ENCODE measurements around the gene PRKCE. TPM values are rescaled to one million over a fixed set of nuclear protein-coding genes. Genes with fewer than 3 reads are reported as not detected.

PRKCE gene
- total RNA-seq, 1 experiment from 2014 or later: 21.7 TPM

DNA sequence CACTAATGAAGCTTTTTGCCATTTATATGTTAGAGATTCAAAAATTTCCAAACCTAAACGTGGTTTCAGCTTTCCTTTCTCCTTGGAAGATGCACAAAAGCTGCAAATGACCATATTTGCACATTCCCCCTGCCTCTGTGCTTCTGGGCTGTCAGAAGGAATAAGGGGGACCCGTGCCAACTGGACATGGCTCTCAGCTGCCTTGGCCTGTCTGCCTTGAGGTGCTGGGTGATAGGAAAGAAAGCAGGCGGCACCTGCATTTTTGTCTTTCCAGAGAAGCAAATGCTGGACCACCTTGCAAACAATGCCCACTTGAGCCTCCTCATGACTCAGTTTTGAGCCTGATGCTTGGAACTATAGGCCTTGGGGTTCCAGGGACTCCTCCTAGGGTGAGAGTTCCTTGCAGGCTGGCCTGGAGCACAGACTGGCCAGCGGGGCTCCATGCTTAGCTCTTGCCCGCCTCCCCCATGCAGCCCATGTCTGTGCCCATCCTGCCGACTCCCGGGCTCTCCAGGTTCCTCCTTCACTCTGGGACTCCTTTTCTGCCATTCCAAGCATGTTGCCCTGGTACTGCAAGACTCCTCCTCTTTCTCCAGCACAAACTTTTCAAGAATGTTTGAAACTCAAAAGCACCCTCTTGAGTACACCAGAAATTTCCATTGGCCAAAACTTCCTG, 536.7 kb downstream of the PRKCE start:
- no peaks in the 10 kb centered on the region for H3K4me1 ChIP-seq (replicated peaks; ENCODE audit: insufficient read depth)
- H3F3A ChIP-seq (ENCODE audit: insufficient read depth, low read depth): no peaks in the 10 kb centered on the region
- intact Hi-C loops (cut with micrococcal nuclease; ENCODE audit: unreplicated experiment): no loop called here
- POLR2A ChIA-PET (ENCODE audit: unreplicated experiment): no interaction called here
- H3K79me2 ChIP-seq (ENCODE audit: low read depth): no peaks in the 10 kb centered on the region
- H3K9me3 ChIP-seq (ENCODE audit: insufficient read depth, low read depth): no peaks in the 10 kb centered on the region
- H3K9me2 ChIP-seq (ENCODE audit: insufficient read depth): no peaks in the 10 kb centered on the region
- CTCF ChIA-PET: interaction anchor here (0.6 kb wide), 2 partner anchors 28 to 260 kb away, joined by 3 read pairs; no protein-coding TSS in a partner anchor
- BruUV-seq (replicated peaks): no TSS peak
- TF ChIP-seq, protein P1, sequence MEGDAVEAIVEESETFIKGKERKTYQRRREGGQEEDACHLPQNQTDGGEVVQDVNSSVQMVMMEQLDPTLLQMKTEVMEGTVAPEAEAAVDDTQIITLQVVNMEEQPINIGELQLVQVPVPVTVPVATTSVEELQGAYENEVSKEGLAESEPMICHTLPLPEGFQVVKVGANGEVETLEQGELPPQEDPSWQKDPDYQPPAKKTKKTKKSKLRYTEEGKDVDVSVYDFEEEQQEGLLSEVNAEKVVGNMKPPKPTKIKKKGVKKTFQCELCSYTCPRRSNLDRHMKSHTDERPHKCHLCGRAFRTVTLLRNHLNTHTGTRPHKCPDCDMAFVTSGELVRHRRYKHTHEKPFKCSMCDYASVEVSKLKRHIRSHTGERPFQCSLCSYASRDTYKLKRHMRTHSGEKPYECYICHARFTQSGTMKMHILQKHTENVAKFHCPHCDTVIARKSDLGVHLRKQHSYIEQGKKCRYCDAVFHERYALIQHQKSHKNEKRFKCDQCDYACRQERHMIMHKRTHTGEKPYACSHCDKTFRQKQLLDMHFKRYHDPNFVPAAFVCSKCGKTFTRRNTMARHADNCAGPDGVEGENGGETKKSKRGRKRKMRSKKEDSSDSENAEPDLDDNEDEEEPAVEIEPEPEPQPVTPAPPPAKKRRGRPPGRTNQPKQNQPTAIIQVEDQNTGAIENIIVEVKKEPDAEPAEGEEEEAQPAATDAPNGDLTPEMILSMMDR (conservative IDR thresholded peaks at IDR 0.05): no peak
- TF ChIP-seq EZH2 (IDR thresholded peaks at IDR 0.05; ENCODE audit: low read depth): no peak
- H3K36me3 ChIP-seq (ENCODE audit: low read depth): no peaks in the 10 kb centered on the region
- H4K20me1 ChIP-seq (ENCODE audit: insufficient read depth): no peaks in the 10 kb centered on the region
- no peak for DNase-seq
- no peak overlapping the region for H3K4me3 ChIP-seq
- H2AFZ ChIP-seq: no peak overlapping the region
- no peak overlapping the region for H3K27ac ChIP-seq
- no peaks in the 10 kb centered on the region for H3K27me3 ChIP-seq (ENCODE audit: insufficient read depth, low read depth)
- H3K4me2 ChIP-seq: no peak overlapping the region

DNA sequence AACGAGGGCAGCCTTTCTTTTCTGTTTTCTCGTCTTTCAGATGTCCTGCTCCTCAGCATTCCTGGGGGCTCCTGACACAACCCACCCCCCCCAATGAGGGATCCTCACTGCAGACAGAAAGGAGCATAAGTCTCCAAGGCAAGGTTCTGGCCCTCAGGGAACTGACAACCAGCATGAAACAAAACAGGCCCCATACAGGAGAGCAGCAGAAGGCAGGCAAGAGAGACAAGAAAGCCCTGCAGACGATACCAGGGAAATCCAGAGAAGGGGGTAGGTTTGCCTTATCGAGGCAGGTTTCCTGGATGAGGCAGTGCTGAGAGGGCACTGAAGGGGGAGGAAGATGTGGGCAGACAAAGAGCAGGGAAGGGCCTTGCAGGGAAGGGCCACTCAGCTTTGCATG, 541.9 kb downstream of the PRKCE start:
- CTCF ChIA-PET: no interaction called here

DNA sequence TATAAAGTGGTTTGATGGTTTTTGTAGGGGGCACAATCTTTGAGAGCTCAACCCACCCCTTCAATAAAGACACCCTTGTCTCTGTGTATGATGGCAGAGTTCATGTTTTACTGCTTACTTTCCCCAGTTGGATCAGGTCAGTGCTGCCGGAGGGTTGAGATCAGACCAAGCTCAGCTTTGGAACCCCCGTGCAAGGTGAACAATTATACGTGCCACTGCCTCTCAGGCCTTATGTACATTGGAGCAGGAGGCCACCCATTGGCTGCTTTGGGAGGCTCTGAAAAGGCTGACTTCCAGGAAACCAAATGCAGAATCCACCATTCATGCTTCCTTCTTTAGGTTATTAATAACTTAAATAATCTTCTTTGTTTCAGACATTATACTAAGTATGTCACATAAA, 542.4 kb downstream of the PRKCE start:
- POLR2A ChIA-PET (ENCODE audit: unreplicated experiment): interaction anchor here (0.6 kb wide), 1 partner anchor 716 kb away, joined by 4 read pairs; no protein-coding TSS in a partner anchor

More for the DNA sequence above, 541.9 kb downstream of the PRKCE start:
- TF ChIP-seq, protein P1 (conservative IDR thresholded peaks at IDR 0.05): no peak
- TF ChIP-seq EZH2 (IDR thresholded peaks at IDR 0.05; ENCODE audit: low read depth): no peak
- Histone ChIP-seq H3K27ac (no peak overlapping the region), H3K4me1 (replicated peaks; ENCODE audit: insufficient read depth) (no peaks in the 10 kb centered on the region), H3K4me2 (no peak overlapping the region), H4K20me1 (ENCODE audit: insufficient read depth) (no peaks in the 10 kb centered on the region), H3K4me3 (no peak overlapping the region), H3K9me3 (ENCODE audit: insufficient read depth, low read depth) (no peaks in the 10 kb centered on the region), H3K36me3 (ENCODE audit: low read depth) (no peaks in the 10 kb centered on the region), H2AFZ (no peak overlapping the region), H3K27me3 (ENCODE audit: insufficient read depth, low read depth) (no peaks in the 10 kb centered on the region), H3K9me2 (ENCODE audit: insufficient read depth) (no peaks in the 10 kb centered on the region), H3K79me2 (ENCODE audit: low read depth) (no peaks in the 10 kb centered on the region), H3F3A (ENCODE audit: insufficient read depth, low read depth) (no peaks in the 10 kb centered on the region)
- intact Hi-C loops (cut with micrococcal nuclease; ENCODE audit: unreplicated experiment): no loop called here
- BruUV-seq (replicated peaks): no TSS peak
- POLR2A ChIA-PET (ENCODE audit: unreplicated experiment): no interaction called here
- no peak for DNase-seq

More for the DNA sequence above, 542.4 kb downstream of the PRKCE start:
- Histone ChIP-seq H3K36me3 (ENCODE audit: low read depth) (no peaks in the 10 kb centered on the region), H3K9me2 (ENCODE audit: insufficient read depth) (no peaks in the 10 kb centered on the region), H3F3A (ENCODE audit: insufficient read depth, low read depth) (no peaks in the 10 kb centered on the region), H3K9me3 (ENCODE audit: insufficient read depth, low read depth) (no peaks in the 10 kb centered on the region), H3K27me3 (ENCODE audit: insufficient read depth, low read depth) (no peaks in the 10 kb centered on the region), H3K79me2 (ENCODE audit: low read depth) (no peaks in the 10 kb centered on the region), H3K4me2 (no peak overlapping the region), H4K20me1 (ENCODE audit: insufficient read depth) (no peaks in the 10 kb centered on the region), H3K27ac (no peak overlapping the region), H3K4me3 (no peak overlapping the region), H2AFZ (no peak overlapping the region), H3K4me1 (replicated peaks; ENCODE audit: insufficient read depth) (no peaks in the 10 kb centered on the region)
- DNase-seq: no peak
- intact Hi-C loops (cut with micrococcal nuclease; ENCODE audit: unreplicated experiment): no loop called here
- no TSS peak for BruUV-seq (replicated peaks)
- CTCF ChIA-PET: no interaction called here
- no peak for TF ChIP-seq EZH2 (IDR thresholded peaks at IDR 0.05; ENCODE audit: low read depth)
- TF ChIP-seq, protein P1 (conservative IDR thresholded peaks at IDR 0.05): no peak
